ENCODE measurements around the gene ATP2B2. TPM values are rescaled to one million over a fixed set of nuclear protein-coding genes. Genes with fewer than 3 reads are reported as not detected.

ATP2B2 gene
- total and polyA plus RNA-seq, 2 experiments from 2014 or later: 0.42 to 0.63 TPM

DNA sequence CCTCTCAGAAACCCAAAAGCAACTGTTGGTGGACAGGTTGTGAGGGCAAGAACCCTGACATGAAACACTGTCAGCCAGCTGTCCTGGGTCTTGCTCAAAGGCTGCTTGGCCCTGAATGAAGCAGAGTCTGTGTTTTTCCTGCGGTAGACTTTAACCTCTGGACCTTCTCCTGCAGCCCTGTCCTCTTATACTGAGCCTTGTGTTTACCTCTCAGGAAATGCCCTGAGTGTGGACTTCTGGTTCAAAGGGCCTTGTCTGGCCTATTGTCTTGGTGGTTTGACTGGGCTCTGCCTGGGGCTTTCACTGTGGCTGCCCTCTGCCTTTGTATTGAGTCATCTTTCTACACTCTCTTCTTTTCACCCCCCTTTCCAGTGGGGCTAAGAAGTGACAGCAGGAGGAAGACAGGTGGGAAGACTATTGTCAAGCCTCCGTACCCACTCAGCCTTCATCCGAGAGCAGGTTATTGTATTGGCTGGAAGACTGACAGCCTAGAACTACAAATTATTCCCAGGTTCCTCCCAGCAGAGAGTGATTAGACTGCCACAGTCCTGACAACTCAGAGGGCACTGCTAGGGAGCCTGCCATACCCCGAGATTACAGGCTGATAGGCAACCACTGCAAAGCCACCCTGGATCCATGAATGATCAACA lies 187.9 kb downstream of the ATP2B2 start:
- Histone ChIP-seq H3F3A (replicated peaks; ENCODE audit: low read depth) (no peaks in the 10 kb centered on the region), H3K27me3 (ENCODE audit: insufficient read depth) (no peaks in the 10 kb centered on the region), H3K4me3 (no peak overlapping the region), H3K79me2 (replicated peaks; ENCODE audit: insufficient read depth) (peaks cover 31% of the 10 kb centered on the region), H4K20me1 (replicated peaks; ENCODE audit: insufficient read depth) (peaks cover 24% of the 10 kb centered on the region), H3K9me2 (ENCODE audit: insufficient read depth) (no peaks in the 10 kb centered on the region), H3K36me3 (ENCODE audit: insufficient read depth) (peaks cover 31% of the 10 kb centered on the region), H3K27ac (ENCODE audit: low read depth) (no peak overlapping the region), H2AFZ (no peak overlapping the region), H3K4me2 (no peak overlapping the region), H3K4me1 (ENCODE audit: insufficient read depth) (no peaks in the 10 kb centered on the region)
- no peaks in the 10 kb centered on the region for H3K9me3 Mint-ChIP-seq
- DNase-seq (ENCODE audit: low spot score) (no peak), ATAC-seq (no peak)
- peaks cover 5% of the 10 kb centered on the region for H3K4me1 Mint-ChIP-seq
- TF ChIP-seq, protein P1, sequence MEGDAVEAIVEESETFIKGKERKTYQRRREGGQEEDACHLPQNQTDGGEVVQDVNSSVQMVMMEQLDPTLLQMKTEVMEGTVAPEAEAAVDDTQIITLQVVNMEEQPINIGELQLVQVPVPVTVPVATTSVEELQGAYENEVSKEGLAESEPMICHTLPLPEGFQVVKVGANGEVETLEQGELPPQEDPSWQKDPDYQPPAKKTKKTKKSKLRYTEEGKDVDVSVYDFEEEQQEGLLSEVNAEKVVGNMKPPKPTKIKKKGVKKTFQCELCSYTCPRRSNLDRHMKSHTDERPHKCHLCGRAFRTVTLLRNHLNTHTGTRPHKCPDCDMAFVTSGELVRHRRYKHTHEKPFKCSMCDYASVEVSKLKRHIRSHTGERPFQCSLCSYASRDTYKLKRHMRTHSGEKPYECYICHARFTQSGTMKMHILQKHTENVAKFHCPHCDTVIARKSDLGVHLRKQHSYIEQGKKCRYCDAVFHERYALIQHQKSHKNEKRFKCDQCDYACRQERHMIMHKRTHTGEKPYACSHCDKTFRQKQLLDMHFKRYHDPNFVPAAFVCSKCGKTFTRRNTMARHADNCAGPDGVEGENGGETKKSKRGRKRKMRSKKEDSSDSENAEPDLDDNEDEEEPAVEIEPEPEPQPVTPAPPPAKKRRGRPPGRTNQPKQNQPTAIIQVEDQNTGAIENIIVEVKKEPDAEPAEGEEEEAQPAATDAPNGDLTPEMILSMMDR (conservative IDR thresholded peaks at IDR 0.05; ENCODE audit: low read depth in 2 of 2): no peak
- TF ChIP-seq ZNF331 (CRISPR knock-in tag; IDR thresholded peaks at IDR 0.05; ENCODE audit: low read depth) (no peak), ZNF114 (CRISPR knock-in tag; IDR thresholded peaks at IDR 0.05) (no peak), POLR2AphosphoS5 (IDR thresholded peaks at IDR 0.05; ENCODE audit: low read depth) (no peak), CREB1 (CRISPR knock-in tag; IDR thresholded peaks at IDR 0.05; ENCODE audit: low read depth) (no peak), STAT1 (IDR thresholded peaks at IDR 0.05; ENCODE audit: unreplicated experiment) (no peak), JUNB (IDR thresholded peaks at IDR 0.05; ENCODE audit: unreplicated experiment) (no peak), EZH2 (IDR thresholded peaks at IDR 0.05; ENCODE audit: low read depth, unreplicated experiment) (no peak)
- TF ChIP-seq, protein P2, sequence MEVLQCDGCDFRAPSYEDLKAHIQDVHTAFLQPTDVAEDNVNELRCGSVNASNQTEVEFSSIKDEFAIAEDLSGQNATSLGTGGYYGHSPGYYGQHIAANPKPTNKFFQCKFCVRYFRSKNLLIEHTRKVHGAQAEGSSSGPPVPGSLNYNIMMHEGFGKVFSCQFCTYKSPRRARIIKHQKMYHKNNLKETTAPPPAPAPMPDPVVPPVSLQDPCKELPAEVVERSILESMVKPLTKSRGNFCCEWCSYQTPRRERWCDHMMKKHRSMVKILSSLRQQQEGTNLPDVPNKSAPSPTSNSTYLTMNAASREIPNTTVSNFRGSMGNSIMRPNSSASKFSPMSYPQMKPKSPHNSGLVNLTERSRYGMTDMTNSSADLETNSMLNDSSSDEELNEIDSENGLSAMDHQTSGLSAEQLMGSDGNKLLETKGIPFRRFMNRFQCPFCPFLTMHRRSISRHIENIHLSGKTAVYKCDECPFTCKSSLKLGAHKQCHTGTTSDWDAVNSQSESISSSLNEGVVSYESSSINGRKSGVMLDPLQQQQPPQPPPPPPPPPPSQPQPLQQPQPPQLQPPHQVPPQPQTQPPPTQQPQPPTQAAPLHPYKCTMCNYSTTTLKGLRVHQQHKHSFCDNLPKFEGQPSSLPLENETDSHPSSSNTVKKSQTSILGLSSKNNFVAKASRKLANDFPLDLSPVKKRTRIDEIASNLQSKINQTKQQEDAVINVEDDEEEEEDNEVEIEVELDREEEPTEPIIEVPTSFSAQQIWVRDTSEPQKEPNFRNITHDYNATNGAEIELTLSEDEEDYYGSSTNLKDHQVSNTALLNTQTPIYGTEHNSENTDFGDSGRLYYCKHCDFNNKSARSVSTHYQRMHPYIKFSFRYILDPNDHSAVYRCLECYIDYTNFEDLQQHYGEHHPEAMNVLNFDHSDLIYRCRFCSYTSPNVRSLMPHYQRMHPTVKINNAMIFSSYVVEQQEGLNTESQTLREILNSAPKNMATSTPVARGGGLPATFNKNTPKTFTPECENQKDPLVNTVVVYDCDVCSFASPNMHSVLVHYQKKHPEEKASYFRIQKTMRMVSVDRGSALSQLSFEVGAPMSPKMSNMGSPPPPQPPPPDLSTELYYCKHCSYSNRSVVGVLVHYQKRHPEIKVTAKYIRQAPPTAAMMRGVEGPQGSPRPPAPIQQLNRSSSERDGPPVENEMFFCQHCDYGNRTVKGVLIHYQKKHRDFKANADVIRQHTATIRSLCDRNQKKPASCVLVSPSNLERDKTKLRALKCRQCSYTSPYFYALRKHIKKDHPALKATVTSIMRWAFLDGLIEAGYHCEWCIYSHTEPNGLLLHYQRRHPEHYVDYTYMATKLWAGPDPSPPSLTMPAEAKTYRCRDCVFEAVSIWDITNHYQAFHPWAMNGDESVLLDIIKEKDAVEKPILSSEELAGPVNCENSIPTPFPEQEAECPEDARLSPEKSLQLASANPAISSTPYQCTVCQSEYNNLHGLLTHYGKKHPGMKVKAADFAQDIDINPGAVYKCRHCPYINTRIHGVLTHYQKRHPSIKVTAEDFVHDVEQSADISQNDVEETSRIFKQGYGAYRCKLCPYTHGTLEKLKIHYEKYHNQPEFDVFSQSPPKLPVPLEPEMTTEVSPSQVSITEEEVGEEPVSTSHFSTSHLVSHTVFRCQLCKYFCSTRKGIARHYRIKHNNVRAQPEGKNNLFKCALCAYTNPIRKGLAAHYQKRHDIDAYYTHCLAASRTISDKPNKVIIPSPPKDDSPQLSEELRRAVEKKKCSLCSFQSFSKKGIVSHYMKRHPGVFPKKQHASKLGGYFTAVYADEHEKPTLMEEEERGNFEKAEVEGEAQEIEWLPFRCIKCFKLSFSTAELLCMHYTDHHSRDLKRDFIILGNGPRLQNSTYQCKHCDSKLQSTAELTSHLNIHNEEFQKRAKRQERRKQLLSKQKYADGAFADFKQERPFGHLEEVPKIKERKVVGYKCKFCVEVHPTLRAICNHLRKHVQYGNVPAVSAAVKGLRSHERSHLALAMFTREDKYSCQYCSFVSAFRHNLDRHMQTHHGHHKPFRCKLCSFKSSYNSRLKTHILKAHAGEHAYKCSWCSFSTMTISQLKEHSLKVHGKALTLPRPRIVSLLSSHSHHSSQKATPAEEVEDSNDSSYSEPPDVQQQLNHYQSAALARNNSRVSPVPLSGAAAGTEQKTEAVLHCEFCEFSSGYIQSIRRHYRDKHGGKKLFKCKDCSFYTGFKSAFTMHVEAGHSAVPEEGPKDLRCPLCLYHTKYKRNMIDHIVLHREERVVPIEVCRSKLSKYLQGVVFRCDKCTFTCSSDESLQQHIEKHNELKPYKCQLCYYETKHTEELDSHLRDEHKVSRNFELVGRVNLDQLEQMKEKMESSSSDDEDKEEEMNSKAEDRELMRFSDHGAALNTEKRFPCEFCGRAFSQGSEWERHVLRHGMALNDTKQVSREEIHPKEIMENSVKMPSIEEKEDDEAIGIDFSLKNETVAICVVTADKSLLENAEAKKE (CRISPR knock-in tag; IDR thresholded peaks at IDR 0.05): no peak
- H3K36me3 Mint-ChIP-seq (ENCODE audit: low read depth): peaks cover 58% of the 10 kb centered on the region
- H3K27me3 Mint-ChIP-seq (ENCODE audit: insufficient read depth, low read depth, poor library complexity): peaks cover 8% of the 10 kb centered on the region
- H3K27ac Mint-ChIP-seq: no peak overlapping the region
- H3K4me3 Mint-ChIP-seq: no peak overlapping the region

Data from GM23338 (cell line).